Suprapubic skin (tissue), 4 donors: ENCODE data around the gene NRDE2.

Source experiments
- EP300 ChIP-seq: sonication (generic); formaldehyde crosslinking; IDR thresholded peaks from one replicate; pipeline ENCODE4 v1.6.1; 2017; ENCODE audit warnings: antibody characterized with exemption
- POLR2A ChIP-seq, 2 donors: fragments of 450-650 bp; IDR thresholded peaks; one replicate each; pipeline ENCODE4 v1.6.1; 2017; ENCODE audit warnings: antibody characterized with exemption in 2 of 2, mild to moderate bottlenecking in 2 of 2, moderate library complexity in 2 of 2
- POLR2AphosphoS5 ChIP-seq, 3 donors: sonication (generic); formaldehyde crosslinking; IDR thresholded peaks; one replicate each; pipeline ENCODE4 v1.6.1; 2017; ENCODE audit warnings: antibody characterized with exemption in 3 of 3
- TF ChIP-seq, protein P1 (sequence below), 2 donors: fragments of 200-600 bp in 1 of 2; fragments of 450-650 bp in 1 of 2; sonication (generic) in 1 of 2; IDR thresholded peaks; one replicate each; pipeline ENCODE4 v1.5.1; 2016 to 2019; ENCODE audit warnings: antibody characterized with exemption in 2 of 2, mild to moderate bottlenecking in 1 of 2, moderate library complexity in 1 of 2

DNA sequence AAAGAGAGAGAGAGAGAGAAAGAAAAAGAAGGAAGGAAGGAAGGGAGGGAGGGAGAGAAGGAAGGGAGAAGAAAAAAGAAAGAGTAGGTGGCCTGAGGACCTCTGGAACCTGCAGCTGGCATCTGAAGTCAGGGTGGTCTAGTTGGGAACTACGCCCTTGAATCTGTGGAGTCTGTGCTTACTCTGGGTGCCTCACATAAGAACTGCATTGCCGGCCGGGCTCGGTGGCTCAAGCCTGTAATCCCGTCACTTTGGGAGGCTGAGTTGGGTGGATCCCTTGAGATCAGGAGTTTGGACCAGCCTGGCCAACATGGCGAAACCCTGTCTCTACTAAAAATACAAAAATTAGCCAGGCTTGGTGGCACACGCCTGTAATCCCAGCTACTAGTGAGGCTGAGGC lies 10.0 kb upstream of the NRDE2 start:
- TF ChIP-seq, protein P1, sequence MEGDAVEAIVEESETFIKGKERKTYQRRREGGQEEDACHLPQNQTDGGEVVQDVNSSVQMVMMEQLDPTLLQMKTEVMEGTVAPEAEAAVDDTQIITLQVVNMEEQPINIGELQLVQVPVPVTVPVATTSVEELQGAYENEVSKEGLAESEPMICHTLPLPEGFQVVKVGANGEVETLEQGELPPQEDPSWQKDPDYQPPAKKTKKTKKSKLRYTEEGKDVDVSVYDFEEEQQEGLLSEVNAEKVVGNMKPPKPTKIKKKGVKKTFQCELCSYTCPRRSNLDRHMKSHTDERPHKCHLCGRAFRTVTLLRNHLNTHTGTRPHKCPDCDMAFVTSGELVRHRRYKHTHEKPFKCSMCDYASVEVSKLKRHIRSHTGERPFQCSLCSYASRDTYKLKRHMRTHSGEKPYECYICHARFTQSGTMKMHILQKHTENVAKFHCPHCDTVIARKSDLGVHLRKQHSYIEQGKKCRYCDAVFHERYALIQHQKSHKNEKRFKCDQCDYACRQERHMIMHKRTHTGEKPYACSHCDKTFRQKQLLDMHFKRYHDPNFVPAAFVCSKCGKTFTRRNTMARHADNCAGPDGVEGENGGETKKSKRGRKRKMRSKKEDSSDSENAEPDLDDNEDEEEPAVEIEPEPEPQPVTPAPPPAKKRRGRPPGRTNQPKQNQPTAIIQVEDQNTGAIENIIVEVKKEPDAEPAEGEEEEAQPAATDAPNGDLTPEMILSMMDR (IDR thresholded peaks at IDR 0.05), result no peak
- TF ChIP-seq POLR2A (IDR thresholded peaks at IDR 0.05) (no peak), POLR2AphosphoS5 (IDR thresholded peaks at IDR 0.05) (no peak), EP300 (no peak)
